Fibroblast of peridontal ligament (primary cell): ENCODE measurements around the gene NLGN1.
"Not testable (repeated sequence)": the region's sequence is repeated elsewhere in the genome, so short reads cannot be mapped to it uniquely, and the experiment has no call there.

Source experiments
- DNase-seq: peaks from one replicate; pipeline ENCODE4 v3.0.0-alpha.2; 2010; ENCODE audit errors: extremely low read depth

The NLGN1 gene

GRCh38 chr3:173429527-173429926 lies 32.0 kb downstream of the NLGN1 start:
- DNase-seq = no peak

DNA sequence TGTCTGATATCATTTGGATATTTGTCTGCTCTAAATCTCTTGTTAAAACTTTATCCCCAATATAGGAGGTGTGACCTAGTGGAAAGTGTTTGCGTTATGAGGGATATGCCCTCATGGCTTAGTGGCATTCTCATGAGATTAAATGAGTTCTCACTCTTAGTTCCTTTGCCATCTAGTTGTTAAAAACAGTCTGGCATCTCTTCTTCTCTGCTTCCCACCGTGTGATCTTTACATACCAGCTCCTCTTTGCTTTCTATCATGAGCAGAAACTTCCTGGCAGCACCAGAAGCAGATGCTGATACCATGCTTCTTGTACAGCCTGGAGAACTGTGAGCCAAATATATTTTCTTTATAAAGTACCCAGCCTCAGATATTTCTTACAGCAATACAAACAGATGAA lies 33.0 kb downstream of the NLGN1 start:
- DNase-seq = no peak

DNA sequence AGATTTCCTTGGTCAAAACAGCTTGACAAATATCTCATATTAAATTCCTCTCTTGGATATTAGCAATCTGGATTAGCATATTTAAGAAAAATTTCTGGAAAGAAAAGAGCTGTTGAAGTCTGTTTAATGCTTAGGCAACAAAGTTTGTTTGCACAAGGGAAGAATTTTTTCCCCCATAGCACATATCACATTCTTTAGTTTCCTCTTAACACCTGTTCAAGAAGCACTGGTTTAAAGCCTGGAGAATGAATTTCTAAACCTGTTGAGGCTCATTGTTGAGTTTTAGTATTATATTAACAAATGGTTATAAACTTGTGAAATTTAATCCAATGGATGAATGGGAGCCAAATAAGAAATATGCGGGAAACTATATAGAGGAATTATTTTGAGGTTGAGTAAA lies 41.5 kb downstream of the NLGN1 start:
- DNase-seq = no peak

DNA sequence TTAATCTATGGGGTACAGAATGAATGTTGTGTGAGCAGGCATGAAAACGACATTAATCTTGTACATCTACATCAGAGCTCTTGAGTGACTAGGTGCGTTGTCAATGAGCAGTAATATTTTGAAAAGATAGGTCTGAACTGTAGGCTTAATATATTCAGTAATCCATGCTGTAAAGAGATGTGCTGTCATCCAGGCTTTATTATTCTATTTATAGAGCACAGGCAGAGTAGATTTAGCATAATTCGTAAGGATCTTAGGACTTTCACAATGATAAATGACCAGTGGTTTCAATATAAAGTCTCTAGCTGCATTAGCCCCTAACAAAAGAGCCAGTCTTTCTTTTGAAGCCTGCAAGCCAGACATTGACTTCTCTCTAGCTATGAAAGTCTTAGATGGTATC lies 43.0 kb downstream of the NLGN1 start:
- DNase-seq = no peak

DNA sequence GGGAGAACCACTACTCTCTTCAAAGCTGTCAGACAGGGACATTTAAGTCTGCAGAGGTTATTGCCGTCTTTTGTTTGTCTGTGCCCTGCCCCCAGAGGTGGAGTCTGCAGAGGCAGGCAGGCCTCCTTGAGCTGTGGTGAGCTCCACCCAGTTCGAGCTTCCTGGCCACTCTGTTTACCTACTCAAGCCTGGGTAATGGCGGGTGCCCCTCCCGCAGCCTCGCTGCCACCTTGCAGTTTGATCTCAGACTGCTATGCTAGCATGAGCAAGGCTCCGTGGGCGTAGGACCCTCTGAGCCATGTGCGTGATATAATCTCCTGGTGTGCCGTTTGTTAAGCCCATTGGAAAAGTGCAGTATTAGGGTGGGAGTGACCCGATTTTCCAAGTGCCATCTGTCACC lies 54.0 kb downstream of the NLGN1 start:
- not testable (repeated sequence) for DNase-seq

DNA sequence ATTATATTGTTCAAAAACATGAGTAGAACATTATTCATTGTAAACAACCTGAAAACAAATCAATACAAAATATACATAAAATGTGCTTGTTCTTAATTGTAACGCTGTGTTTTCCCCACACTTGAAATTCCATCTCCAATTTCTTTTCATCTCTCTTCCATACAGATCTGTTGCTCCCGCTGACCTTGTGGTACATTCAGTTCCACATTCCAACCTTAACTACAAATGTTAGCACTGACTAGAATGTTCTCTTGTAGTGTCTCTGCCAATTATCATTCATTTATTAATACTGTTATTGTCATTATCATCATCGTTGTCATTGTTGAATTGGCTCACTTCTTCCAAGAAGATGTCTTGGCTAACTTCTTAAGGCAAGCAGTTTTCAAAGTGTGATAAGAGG lies 65.7 kb downstream of the NLGN1 start:
- no peak for DNase-seq

GRCh38 chr3:173465112-173465511 lies 67.6 kb downstream of the NLGN1 start:
- peak; percentile 46 for DNase-seq

DNA sequence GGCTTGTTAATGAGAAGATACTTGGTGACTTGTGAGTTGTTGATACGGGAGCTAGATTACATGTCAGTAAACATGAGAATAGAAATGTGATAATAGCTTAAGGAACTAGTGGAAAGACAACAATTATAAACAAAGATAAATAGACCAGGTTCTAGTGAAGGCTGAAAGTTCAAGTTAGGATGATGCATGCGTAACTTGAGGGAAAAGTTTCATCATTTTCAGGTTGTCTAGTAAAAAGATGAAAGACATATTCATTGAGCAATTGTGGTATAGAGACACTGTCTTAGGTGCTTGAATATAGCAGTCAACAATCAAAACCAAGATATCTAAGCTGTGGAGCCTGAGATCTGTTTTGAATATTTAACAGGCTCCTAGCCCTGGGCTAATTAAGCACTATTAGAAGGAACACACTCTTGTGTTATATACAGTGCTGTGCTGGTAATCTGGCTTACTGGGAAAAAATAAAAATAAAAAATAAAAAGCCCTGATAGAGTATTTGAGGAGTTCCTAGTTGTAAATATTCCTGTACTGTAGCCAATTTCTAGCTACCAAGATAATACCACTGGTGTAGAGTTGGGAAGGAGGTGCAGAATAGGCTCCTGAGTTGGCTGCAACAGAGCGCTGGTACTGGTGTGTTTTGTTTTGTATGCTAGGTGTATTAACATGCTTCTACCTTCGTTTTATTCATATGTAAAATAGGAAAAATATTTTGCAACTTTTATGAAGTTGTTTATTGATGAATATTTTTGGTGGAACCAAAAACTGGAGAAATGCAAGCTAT lies 68.5 kb downstream of the NLGN1 start:
- no peak for DNase-seq

DNA sequence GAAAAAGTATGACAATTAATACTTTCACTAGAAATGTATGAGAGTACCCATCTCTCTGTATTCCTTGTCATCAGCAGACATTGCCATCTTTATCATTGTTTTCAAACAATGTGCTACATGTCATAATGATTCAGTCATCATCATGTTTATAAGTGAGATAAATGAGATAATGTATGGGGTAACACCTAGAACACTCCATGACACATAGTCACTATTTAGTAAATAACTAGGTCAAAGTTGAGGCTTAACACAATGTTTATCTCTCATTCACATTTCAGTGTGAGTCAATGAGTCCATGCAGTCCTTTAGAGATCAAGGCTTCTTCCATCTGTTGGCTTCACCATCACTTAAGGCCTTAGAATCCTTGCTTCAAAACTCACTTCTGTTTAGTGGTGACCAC lies 70.0 kb downstream of the NLGN1 start:
- no peak for DNase-seq

GRCh38 chr3:173473237-173473636 lies 75.7 kb downstream of the NLGN1 start:
- DNase-seq = no peak

DNA sequence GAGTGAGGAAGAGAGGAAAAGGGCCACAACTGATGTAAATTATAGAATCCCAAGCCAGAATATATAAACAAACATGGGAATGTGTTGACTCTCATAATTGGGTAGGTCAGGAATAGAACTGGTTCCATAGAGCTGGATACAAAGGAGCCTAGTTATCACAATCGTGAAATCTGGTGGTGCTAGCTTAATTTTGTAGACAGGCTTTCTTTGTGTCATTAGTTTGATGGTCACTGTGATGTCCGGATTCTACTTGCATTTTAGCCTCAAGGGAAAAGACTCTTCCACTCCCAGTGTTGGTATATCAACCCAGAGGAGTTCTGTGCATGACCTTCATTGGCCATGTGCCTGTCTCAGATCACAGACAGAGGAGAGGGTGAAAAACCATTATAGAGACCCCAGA lies 81.8 kb downstream of the NLGN1 start:
- DNase-seq = no peak

DNA sequence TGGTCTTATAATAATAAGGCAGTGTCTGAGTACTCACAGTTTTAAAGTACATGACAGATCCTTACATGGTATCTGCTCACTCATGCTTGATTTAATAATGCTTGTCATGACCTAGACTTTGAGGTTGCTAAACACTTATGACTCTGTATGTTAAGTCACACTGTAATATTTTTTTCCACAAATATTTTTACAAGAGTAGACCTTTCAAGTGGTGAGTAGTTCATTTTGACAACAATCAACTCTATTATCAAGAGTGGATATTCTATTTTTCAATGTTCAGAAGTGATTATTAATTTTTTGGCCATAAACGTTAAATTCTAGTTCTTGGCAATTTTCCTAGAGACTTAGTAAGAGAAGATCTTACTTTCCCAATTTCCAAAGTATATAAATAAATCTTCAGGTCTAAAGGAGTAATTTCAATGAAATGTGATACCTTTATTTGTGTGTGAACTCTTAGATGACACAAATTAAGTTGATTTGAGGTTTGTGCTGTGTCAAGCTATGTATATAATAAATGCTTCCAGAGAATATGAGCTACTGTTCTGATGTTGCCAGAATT lies 104.5 kb downstream of the NLGN1 start:
- DNase-seq = peak; percentile 30

DNA sequence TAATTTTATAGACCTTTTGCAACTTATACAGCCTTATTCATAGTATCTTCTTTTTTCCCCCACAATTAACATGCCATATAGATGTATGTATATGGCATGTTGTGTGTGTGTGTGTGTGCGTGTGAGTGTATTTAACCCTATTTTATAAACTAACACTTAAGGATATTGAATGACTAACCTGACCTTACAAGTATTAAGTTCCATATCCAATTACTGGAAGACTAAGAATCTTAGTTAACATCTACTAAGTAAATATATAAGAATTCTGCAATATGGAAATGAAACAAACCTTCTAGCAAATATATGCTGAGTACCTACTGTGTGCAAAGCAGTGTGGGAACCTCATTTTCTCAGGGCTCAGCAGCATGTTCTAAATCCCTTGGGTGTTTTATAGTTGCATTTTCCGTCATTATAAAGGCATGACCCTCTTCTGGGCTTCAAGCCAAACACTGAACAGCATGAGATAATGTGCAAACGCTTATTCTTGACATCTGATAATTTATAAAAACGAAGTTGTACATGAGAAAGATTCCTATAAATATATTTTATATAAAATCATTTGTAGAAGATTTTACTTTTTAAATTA lies 105.5 kb downstream of the NLGN1 start:
- peak; percentile 84 for DNase-seq

DNA sequence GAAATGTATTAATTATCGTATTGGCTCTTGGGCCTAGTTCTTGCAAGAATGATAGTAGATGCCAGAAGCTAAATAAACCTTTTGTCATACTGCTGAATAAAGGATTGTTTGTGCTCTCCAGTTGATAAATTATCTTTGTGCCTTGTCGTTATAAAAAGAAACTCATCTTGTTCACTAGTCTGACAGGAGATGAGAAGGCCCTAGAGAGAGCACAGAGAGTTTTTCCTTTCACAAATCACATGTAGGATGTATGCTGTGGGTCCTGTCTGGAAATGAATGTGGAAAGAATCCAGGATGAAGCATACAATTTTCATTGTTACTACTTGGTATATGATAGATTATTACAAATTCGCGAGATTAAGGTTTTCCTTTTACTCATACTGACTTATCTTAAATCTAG lies 113.0 kb downstream of the NLGN1 start:
- no peak for DNase-seq

DNA sequence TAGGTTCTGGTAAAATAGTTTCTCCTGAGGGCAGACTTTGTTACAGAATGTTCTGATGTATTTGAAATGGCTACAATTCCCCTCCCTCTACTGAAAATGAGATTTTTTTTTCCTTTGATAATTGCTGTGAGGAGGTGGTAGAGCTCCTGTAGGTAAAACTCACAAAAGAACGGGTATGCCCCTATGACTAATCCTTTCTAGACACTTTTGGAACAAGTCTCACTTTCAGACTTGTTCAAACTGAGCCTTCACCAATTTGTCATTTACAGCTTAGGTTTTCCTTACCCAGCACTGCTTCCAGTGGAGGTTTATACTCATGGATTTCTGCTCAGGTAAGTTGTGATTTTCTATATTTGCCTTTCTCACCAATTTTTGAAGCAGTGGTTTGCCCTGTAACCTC lies 115.6 kb downstream of the NLGN1 start:
- no peak for DNase-seq

DNA sequence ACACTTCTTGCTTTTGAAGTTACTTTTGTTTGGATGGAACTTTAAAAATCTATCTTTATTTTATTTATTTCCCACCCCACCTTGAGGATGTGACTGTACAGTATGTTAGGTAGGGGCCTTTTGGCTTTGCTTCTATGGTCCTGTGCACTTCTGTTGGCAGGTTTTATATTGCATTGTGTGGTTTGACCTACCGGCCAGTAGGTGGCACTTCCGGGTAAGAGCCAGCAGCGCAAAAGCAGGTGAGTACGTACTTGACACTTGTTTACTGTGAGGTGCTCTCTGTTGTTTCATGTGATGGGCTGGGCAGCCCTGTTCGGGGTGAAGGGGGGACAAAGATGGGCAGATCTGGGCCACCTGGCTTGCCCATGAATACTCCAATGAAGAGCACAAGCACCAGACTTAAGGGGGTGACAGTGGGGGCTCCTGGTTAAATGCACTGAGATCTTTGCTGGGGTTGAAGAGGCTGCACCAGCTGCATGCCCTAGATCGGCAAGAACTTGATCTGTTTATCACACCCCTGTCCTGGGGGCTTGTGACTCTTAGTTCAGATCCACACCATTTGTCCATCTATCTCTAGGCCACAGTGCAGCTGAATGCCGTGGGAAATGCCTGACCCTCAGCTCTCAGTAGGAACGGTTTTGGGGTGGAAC lies 131.6 kb downstream of the NLGN1 start:
- no peak for DNase-seq

- DNase-seq = no peak
These were observed 134.1 kb downstream of the NLGN1 start for GRCh38 chr3:173531602-173532001.

DNA sequence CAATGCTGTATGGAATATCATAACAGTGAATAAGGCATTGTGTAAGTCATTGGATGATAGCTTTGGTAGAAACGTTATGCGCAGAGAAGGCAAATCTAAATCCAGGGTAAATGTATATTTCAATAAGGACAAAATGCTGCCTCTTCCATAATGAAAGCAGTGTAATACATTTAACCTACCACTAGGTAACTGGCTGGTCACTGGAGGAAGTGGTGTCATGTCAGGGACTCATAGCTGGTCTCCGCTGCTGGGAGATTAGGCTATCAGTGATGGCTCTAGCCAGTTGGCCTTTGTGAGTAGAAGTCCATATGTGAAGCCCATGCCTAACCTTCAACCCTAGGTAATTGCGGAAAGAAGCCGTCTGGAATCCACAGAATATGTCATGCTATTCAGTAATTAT lies 140.9 kb downstream of the NLGN1 start:
- no peak for DNase-seq

- not testable (repeated sequence) for DNase-seq
These were observed 148.0 kb downstream of the NLGN1 start for GRCh38 chr3:173545590-173545989.

- DNase-seq = no peak
These were observed 149.5 kb downstream of the NLGN1 start for GRCh38 chr3:173547070-173547469.

DNA sequence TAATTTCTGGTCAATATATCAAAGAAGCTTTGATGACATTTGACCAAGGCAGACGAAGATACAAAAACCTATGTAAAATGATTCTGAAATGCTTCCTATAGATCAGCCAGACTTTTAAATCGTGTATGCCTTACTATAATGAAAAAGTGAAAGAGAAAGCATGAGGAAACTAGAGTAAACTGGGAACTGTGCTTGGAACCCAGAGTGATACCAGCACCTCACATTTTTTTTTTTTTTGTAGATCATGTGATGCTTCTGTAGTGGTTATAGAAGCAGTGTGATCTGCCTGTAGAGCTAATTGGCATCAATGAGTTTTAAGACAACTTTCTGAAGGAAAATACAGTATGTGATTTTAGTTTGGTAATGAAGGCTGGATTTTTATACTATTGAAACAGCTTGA lies 150.7 kb downstream of the NLGN1 start:
- peak; percentile 71 for DNase-seq

DNA sequence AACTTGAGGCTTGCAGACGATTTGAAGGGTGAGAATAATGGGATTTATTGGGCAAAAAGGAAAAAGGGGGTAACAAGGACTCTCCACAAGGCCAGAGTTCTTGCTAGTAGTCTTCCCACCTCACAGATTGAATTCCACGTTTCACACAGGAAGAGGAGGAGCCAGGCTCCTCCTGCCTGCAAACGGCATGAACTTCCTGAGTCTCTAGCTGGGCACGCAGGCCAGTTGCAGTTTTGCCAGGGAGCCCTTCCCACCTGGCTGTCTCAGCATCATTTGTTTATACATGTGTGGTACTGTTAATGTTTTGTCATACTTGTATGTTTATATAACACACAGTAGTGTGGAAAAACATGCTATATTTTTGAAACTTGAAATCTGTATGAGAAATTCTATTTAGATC lies 155.0 kb downstream of the NLGN1 start:
- DNase-seq = peak; percentile 45
